Neural crest cell (in vitro differentiated cells): ENCODE data around the gene RCHY1. TPM values are rescaled to one million over a fixed set of nuclear protein-coding genes. Genes with fewer than 3 reads are reported as not detected.

Source experiments
- DNase-seq: peaks from one replicate; pipeline ENCODE4 v3.0.0; 2021; ENCODE audit warnings: low read depth, mixed read lengths, low spot score
- H3K27ac Mint-ChIP-seq: one replicate; pipeline ENCODE4 v1.8.0; 2021; ENCODE audit warnings: mild to moderate bottlenecking, mixed read lengths; ENCODE audit not compliant: unreplicated experiment
- H3K27me3 Mint-ChIP-seq: 2 replicates; pipeline ENCODE4 v1.8.0; 2021; ENCODE audit warnings: low read depth, mild to moderate bottlenecking, mixed read lengths
- H3K36me3 Mint-ChIP-seq: 2 replicates; pipeline ENCODE4 v1.8.0; 2021; ENCODE audit warnings: low read depth, mild to moderate bottlenecking, mixed read lengths
- H3K4me1 Mint-ChIP-seq: 2 replicates; pipeline ENCODE4 v1.8.0; 2021; ENCODE audit warnings: mixed read lengths
- H3K4me3 Mint-ChIP-seq: one replicate; pipeline ENCODE4 v1.8.0; 2021; ENCODE audit warnings: mild to moderate bottlenecking, mixed read lengths
- H3K9me3 Mint-ChIP-seq: 2 replicates; pipeline ENCODE4 v1.8.0; 2021; ENCODE audit warnings: mixed read lengths
- long read RNA-seq: library from polyadenylated mRNA; unstranded; transcript quantifications from one replicate; pipeline ENCODE4 v2.0.0, GENCODE V29; 2020
- total RNA-seq: library from RNA; stranded (reverse); gene quantifications from 2 replicates; pipeline ENCODE4 v1.2.1, GENCODE V29; 2021
- TF ChIP-seq, protein P1 (sequence below): fragments of 200-600 bp; sonication (generic); conservative IDR thresholded peaks from 2 replicates; pipeline ENCODE4 v1.5.0; 2021; ENCODE audit warnings: antibody characterized with exemption, mild to moderate bottlenecking

The RCHY1 gene
- total RNA-seq, result 26.8 and 32.6 TPM in 2 replicates
- long read RNA-seq, full-length matches to known transcripts, result 65 of 73 reads
- long read RNA-seq, partial matches to known transcripts, result 0 of 73 reads
- long read RNA-seq, other reads (novel, unspliced or antisense), result 8 of 73 reads

DNA sequence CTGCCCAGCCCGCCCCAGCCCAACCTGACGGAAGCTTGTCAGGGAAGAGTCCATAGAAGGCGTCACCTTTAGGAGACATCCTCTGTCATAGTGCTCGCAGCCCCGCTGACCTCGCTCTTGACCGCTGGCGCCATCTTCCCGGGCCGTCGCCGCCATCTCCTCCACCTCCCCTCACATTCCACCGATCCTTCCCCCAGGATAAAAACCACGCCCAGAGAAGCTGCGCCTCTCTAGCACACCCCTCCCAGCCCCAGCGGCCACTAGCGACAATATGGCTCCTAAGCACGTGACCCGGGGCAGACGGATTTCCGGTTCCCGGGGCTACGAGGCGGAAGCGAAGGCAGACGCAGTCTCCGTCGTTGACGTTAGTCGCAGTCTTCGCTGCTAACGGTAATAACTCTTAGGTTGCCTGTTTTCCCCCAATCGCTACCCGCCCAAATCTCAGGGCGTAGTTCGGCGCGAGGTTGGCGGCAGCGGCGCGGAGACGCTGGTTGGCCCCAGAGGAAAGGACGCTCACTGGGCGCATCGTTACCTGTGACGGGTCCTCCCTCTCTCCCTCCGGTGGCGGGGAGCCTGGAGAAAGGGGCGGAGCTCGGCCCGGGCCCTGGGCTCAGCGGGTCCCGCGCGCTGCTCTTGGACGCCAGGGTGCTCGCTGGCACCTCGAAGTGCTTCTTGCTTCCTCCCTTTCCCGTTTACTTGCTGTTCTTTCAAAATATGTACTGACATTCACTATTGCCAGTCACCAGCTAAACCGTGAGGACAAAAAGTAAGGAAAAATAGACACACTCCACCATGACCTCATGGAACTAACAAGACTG lies at the start of gene RCHY1, which contains the start of gene THAP6:
TSS of gene RCHY1 (minus strand) at position 273 of the 818 bp plus-strand sequence. CDS start at position 156, 117 bp downstream.
TSS of gene THAP6 (plus strand) at position 343 of the 818 bp plus-strand sequence. CDS start 980 bp downstream, outside the sequence.
- Mint-ChIP-seq H3K4me1 (peaks cover 26% of the 10 kb centered on the region), H3K27me3 (no peaks in the 10 kb centered on the region), H3K36me3 (peaks cover 26% of the 10 kb centered on the region), H3K4me3 (no peak within 1 kb of the TSS), H3K27ac (peak within 1 kb of the TSS; percentile 36), H3K9me3 (peaks cover 4% of the 10 kb centered on the region)
- TF ChIP-seq, protein P1, sequence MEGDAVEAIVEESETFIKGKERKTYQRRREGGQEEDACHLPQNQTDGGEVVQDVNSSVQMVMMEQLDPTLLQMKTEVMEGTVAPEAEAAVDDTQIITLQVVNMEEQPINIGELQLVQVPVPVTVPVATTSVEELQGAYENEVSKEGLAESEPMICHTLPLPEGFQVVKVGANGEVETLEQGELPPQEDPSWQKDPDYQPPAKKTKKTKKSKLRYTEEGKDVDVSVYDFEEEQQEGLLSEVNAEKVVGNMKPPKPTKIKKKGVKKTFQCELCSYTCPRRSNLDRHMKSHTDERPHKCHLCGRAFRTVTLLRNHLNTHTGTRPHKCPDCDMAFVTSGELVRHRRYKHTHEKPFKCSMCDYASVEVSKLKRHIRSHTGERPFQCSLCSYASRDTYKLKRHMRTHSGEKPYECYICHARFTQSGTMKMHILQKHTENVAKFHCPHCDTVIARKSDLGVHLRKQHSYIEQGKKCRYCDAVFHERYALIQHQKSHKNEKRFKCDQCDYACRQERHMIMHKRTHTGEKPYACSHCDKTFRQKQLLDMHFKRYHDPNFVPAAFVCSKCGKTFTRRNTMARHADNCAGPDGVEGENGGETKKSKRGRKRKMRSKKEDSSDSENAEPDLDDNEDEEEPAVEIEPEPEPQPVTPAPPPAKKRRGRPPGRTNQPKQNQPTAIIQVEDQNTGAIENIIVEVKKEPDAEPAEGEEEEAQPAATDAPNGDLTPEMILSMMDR, result peak; percentile 22
- peak; percentile 88 for DNase-seq

DNA sequence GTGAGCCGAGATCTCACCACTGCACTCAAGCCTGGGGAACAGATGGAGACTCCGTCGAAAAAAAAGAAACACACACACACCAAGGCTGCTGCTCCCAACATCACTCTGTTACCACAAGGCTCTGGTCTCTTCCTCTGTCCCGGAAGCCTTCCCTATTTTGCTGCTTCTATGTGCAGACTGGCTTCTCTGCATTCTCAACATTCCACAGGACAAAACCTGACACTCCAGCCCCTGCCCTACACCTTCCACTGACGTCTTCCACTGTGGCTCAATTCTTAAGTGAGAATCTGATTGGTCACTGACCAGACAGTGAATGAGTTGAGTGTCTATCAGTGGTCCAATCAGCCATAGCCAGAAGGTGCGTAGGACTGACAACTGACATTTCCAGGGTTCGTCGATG lies 47.6 kb upstream of the RCHY1 start:
- Mint-ChIP-seq H3K4me1 (peaks cover 4% of the 10 kb centered on the region), H3K27me3 (peaks cover 1% of the 10 kb centered on the region), H3K9me3 (peaks cover 3% of the 10 kb centered on the region), H3K27ac (no peak overlapping the region), H3K36me3 (no peaks in the 10 kb centered on the region), H3K4me3 (no peak overlapping the region)
- TF ChIP-seq, protein P1, result no peak
- DNase-seq, result no peak

DNA sequence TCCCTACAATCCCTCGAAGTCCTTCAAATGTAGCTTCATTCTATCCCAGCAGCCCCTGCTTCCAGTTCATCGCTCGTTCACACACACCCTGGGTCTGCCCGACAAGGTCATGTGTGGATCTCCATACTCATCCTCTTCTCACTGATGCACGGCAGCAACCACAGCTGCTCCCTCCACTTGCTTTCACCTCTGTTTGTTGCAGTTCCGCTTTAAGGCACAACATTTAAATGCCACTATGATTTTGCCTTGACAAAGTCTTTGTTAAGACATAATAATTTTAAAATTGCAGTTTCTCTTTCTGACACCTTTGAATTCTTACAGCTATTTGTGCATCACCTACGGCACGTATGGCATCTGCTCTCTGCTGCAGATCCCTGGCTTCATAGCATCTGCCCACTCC lies 43.5 kb upstream of the RCHY1 start:
- TF ChIP-seq, protein P1, result no peak
- H3K4me3 Mint-ChIP-seq, result no peak overlapping the region
- peaks cover 4% of the 10 kb centered on the region for H3K4me1 Mint-ChIP-seq

DNA sequence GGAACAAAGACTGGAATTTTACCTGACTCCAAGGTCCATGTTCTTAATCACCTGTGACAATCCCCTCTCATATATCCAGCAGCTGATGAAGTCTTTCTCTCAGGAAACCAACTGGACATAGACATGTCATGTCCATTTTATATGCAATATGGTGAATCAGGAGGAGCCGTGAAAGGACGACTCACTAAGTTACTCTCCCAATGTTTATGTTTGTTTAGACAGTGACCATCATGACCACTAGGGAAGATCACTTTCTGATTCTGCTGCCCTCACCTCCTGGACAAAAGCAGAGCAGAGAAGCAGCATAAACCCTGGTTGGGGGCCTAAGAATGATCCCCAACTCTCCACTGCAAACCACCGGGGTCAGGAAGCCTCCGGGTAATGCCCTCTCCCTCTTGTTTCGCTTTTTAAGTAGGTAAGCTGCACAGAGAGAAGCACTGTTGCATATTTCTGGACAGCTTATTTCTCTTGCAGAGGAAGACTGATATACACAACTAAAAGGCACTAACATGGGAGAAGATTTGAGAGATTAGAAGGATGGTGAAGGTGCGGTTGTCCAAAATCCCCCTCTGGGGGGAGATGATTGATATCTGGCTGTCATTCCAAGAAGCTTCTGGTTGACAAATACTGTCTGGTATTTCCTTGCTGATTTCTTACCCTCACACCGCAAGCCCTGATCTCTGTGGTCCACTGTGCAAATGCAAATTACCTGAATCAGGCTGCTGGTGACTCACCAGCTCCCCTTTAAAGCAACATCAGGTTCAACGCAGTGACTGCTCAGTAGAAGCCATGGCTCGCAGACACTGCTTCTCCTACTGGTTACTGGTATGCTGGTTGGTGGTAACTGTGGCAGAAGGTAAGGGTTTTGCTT lies 41.3 kb upstream of the RCHY1 start, which contains the start of gene ODAPH:
TSS of gene ODAPH (plus strand) at position 773 of the 871 bp plus-strand sequence. CDS start at position 790, 17 bp downstream.
- H3K36me3 Mint-ChIP-seq, result no peaks in the 10 kb centered on the region

More for the DNA sequence above, 43.5 kb upstream of the RCHY1 start:
- Mint-ChIP-seq H3K27ac (no peak overlapping the region), H3K36me3 (no peaks in the 10 kb centered on the region), H3K9me3 (peaks cover 3% of the 10 kb centered on the region), H3K27me3 (peaks cover 5% of the 10 kb centered on the region)
- DNase-seq, result no peak

More for the DNA sequence above, 41.3 kb upstream of the RCHY1 start, which contains the start of gene ODAPH:
- DNase-seq, result no peak
- no peak within 1 kb of the TSS for H3K27ac Mint-ChIP-seq
- no peaks in the 10 kb centered on the region for H3K4me1 Mint-ChIP-seq
- no peak within 1 kb of the TSS for H3K4me3 Mint-ChIP-seq
- no peaks in the 10 kb centered on the region for H3K9me3 Mint-ChIP-seq
- TF ChIP-seq, protein P1, result peak; percentile 39
- peaks cover 5% of the 10 kb centered on the region for H3K27me3 Mint-ChIP-seq
